ENCODE measurements around the gene GRM5.
A peak's percentile ranks its signal among the peaks of the same experiment; 100 is the strongest.

GRM5 gene

GRCh38 chr11:88603091-88603867, 462.5 kb downstream of the GRM5 start:
- DNase-seq: no peak

GRCh38 chr11:88597387-88597786, 468.4 kb downstream of the GRM5 start:
- DNase-seq: no peak

GRCh38 chr11:88596786-88597185, 469.0 kb downstream of the GRM5 start:
- no peak for DNase-seq

- no peak for DNase-seq
Observed at GRCh38 chr11:88594274-88594950, 471.4 kb downstream of the GRM5 start.

DNA sequence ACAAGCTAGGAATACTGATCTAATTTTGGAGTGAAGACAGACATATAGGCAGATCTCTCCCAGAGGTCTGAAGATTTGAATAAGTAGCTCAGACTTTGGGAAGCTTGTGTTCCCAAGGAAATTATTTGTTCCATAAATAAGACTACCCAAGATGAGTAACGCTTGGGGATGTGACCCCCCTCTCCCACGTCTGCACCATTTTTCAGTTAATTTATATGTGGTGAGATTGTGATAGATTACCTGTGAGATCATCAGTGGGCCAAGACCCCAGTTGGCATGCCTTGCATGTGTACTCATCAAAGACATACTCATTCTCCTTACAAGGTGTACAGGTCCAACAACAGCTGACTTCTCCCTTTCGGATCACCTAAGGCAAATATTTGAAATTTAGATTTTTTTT, 475.4 kb downstream of the GRM5 start:
- DNase-seq: no peak

DNA sequence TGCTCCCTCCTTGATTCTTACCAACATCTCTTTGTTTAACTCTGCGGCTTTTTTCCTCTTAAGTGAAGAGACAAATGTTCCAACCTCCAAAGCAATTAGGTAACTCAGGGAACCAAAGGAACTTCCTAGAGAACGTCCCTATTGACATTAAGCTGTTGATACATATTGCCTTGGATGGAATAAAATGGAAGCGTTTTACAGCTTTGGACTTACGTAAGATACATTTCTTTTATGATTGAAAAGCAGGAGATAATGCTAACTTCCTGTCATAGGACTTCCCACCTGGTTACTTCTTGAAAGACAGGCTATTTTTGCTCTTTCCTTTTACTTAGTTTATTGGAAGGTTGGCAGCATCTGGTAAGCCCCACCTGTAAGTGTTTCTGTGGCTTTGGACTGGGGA, 482.5 kb downstream of the GRM5 start:
- no peak for DNase-seq

- DNase-seq: no peak
Observed at GRCh38 chr11:88579466-88579865, 486.3 kb downstream of the GRM5 start.

DNA sequence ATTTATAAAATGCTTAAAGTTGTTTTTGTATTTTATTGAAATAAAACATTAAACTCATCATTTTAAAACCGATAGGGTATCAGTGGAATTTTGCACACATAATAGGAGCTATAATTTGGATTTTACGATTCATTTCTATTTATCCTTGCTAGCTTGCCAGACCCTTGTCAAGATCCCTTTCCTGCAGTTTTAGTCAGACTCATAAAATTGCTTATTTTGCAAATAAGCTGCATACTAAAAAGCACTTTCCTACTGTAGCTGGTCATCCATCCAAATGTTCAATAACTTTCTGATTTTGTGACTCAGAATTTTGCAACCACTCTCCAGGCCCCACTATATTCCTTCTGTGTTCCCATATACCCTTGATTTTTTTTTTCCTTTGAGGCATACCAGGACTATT, 489.0 kb downstream of the GRM5 start:
- DNase-seq: no peak

- no peak for DNase-seq
Observed at GRCh38 chr11:88575916-88576315, 489.9 kb downstream of the GRM5 start.

DNA sequence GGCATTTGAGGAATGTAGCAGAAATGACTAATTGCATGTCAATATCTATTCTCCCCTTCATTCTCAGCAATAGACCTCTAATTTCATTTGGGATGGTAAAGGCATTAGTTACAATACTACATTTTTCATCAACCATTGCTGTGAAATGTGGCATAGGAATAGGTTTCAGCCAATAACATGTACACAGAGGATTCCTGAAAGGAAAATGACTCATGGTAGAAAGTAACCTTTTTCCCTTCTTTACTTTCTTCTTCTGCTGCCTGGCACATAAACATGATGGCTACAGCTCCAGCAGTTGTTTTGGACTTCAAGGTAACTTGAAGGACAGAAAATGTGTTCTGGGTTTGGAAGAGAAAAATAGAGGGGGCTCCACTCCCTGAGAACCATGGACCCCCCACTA, 496.4 kb downstream of the GRM5 start:
- DNase-seq: no peak

- DNase-seq: no peak
Observed at GRCh38 chr11:88555829-88556202, 510.0 kb downstream of the GRM5 start.

DNA sequence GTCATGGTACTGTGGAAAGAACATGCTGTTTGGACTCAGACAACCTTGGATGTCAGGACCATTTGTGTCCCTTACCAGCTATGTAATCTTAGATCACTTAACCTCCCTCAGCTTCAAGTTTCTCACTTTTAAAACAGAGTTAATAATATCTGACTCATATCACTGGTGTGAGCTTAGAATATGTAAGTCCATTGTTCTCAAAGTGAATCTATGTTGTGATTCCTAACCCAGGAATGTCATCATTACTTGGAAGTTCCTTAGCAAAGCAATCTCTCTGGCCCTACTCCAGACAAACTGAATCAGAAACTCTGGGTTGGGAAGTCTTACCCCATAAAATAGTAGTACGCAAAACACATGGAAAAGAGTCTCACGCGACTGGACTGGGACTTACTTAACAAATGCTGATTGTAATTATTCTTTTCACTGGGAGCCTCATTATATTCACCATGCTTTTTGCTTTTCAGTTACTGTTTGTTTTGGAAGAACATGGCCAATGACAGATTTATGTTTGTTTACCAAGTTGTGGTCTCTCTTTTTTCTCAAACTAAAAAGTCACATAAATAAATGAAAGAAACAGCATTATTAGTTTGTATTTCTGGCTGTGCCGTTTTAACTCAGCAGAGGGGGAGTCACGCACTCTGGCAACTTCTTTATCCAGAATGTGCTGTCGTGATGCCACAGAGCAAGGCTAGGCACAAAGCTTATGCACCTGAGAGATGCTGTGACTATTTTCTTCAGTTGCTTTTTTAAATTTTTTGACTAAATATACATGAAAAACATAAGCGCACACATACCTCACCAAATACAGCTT, 510.6 kb downstream of the GRM5 start:
- no peak for DNase-seq

- no peak for DNase-seq
Observed at GRCh38 chr11:88553204-88553603, 512.6 kb downstream of the GRM5 start.

DNA sequence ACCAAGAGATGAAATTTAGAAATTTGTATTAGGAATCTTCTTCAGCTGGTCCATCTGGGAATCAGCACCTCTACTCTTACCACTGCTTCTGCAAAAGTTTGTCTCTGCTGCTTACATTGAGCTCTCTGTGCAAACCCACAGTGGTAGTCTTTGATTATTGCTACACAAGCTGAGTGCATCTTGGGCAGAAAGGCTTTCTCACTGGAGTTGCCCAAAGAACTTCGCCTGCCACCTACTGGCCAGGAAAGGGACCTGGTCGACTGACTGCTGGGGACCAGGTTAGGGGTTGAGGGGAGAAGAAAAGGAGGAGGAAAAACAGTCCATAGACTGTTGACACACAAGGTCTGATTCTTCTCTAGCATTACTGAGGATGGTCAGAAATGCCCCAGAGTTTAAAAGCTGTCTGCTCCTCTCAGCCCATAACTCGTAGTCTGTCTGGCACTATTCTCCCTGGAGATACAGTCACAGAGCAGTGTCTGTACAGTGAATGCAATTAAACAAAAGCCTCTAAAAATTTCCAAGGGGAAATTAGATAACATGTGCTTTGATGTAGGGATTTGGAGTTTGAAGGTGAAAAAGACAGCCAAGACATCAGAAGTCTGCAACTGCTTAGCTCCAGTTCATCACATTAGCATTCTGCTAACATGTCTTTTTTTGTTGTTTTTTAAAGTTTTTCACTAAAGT, 513.3 kb downstream of the GRM5 start:
- DNase-seq: peak; percentile 53

- no peak for DNase-seq
Observed at GRCh38 chr11:88544656-88545280, 521.0 kb downstream of the GRM5 start.

GRCh38 chr11:88543902-88544655, 521.7 kb downstream of the GRM5 start:
- peak; percentile 87 for DNase-seq

- DNase-seq: peak; percentile 72
Observed at GRCh38 chr11:88541006-88541405, 524.8 kb downstream of the GRM5 start.

GRCh38 chr11:88538098-88538497, 527.7 kb downstream of the GRM5 start:
- DNase-seq: peak; percentile 41

DNA sequence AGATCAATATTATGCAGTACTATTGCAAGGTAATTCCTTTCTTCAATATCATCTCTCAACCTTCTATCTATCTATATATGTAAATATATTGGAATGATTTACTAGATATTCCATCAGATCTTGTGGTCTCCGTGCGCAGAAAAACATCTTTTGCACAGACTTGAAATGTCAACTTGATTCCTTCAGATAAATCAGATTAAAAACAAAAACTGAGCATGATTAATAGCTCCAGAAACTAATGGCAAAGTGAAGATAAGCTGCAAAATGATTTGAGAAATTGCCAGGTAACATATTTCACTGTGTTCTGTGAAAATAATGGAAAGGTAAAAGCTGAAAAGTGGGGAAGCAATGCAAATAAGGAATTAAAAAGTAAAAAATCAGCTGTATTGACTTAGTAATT, 528.2 kb downstream of the GRM5 start:
- no peak for DNase-seq

- DNase-seq: no peak
Observed at GRCh38 chr11:88536616-88537265, 529.0 kb downstream of the GRM5 start.

DNA sequence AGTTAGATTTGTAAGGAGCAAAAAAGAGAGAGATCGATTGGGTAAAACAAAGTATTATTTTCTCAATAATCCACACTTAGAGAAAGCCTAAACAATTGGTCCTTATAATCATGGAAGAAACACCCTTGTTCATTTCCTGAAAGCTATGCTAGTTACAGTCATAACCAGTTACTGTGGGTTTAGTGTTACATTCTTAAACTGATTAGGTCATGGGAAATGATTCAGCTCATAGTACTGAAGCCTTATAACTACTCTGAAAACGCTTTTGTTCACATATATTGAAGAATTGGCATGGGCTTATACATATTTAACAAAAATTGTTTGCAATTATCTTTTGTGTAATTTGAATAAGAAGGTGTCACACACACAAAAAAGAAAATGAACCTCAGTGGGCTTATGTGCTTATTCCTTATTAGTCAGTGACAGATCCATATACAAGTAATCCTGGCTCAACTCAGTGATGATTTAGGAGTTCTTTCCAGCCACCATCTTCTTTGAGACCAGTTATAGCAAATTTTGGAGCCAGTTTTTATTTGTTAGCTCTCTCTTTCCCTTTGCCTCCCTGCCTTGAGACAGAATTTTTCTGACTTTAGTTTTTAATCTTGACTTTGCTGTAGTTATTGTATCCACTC, 529.8 kb downstream of the GRM5 start:
- peak; percentile 62 for DNase-seq

All from inflammatory macrophage treated with lipopolysaccharide for 4 hours (primary cell).